GM18873 (cell line): ENCODE measurements around the gene CD244.
"Not testable (repeated sequence)": the region's sequence is repeated elsewhere in the genome, so short reads cannot be mapped to it uniquely, and the experiment has no call there.

Source experiments
- ATAC-seq: cut with Tn5 transposase; IDR thresholded peaks from one replicate; pipeline ENCODE4 v1.9.1; 2021; ENCODE audit warnings: mild to moderate bottlenecking, moderate library complexity, moderate number of reproducible peaks; ENCODE audit not compliant: unreplicated experiment, low FRiP score

CD244 gene

DNA sequence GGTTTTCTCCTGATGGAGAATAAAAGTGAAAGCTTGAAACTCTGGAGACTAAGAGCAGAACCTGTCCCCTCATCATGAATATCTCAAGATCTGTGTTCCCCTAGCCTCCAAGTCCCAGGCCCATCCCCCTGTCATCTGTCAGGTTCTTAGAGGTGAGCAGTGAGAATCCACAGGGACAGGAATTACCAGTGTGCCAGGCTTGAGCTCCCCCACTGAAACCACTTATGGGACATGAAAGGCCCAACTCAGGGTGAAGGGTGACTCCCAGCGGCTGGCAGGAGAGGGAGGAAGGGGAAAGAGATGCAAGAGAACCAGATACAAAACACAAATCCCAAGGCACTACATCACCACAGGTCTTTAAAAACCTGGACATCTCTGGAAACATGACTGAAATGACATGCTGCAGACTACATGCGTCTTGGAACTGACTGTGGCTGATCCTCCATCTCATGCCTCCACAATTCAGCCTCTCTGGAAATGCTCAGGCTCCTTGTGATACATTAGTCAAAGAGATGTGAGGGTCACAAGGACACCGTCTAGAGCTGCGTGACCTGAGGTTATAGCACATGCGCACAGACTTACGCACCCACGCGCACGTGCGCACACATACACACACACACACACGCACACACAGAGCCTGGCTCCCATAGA lies 73.5 kb downstream of the CD244 start:
- ATAC-seq = no peak

DNA sequence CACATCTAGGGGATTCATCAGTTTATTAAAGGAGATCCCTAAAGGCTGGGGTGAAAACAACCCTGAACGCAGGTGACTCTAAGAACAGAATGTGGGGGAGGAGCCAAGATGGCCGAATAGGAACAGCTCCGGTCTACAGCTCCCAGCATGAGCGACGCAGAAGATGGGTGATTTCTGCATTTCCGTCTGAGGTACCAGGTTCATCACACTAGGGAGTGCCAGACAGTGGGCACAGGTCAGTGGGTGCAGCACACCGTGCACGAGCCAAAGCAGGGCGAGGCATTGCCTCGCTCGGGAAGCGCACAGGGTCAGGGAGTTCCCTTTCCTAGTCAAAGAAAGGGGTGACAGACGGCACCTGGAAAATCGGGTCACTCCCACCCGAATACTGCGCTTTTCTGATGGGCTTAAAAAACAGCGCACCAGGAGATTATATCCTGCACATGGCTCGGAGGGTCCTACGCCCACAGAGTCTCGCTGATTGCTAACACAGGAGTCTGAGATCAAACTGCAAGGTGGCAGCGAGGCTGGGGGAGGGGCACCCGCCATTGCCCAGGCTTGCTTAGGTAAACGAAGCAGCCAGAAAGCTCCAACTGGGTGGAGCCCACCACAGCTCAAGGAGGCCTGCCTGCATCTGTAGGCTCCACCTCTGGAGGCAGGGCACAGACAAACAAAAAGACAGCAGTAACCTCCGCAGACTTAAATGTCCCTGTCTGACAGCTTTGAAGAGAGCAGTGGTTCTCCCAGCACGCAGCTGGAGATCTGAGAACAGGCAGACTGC lies 79.5 kb downstream of the CD244 start:
- ATAC-seq = not testable (repeated sequence)

DNA sequence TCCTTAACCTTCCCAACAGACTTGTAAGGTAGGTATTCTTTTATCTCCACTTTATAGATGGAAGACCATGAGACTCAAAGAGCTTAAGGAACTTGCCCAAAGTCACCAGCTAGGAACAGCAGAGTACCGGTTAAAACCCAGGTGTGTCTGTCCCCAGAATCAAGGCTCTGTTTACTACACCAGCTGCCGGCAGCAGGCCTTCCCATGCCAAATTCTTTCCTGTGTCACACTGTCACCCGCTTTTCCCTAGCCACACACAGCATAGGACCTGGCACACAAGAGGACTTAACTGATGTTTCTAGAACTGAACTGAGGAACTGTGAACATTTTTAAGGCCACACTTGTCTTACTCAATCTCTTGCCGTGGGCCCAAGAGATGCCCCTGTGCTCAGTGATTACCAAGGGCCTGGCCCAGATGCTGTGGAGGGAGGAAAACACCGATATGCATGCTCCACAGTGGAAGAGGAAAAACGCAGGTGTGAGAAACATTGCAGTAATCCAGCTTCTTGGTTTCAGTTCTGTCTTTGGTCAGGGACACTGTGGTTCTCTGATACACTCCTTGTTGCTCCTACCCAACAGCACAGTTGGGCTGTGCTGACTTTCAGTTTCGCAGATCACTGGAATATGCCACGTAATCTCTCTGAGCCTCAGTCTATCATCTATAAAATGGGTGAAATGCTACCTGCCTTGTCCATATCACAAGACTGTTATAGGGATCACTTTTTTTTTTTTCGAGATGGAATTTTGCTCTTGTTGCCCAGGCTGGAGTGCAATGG lies 80.6 kb downstream of the CD244 start:
- ATAC-seq = peak; percentile 69

DNA sequence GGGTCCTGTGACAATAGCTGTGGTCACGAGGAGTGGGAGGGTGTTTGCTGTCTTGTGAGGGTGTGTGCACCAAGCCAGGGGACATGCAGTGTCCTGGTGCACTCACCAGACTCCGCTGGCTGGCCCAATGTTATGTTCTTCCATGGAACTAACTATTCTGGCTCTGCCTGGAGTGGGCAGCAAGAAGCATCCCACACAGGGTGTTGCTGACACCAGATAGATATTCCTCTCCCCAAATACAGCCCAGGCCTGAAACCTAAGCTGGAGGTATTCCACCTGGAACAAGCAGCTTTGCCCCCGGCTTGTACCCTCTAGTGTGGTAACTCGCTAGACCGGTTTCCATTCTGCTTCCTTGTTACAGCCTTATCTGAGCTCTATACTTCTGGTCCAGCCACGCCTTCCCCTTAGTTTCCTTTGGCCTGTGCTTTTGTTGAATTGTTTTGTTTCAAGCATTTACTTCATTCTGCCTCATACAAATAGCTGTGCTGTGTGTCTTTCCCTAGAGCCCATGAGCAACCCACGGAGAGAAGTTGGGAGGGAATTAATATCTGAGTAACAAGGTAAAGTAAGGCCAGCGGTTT lies 81.4 kb downstream of the CD244 start:
- no peak for ATAC-seq

DNA sequence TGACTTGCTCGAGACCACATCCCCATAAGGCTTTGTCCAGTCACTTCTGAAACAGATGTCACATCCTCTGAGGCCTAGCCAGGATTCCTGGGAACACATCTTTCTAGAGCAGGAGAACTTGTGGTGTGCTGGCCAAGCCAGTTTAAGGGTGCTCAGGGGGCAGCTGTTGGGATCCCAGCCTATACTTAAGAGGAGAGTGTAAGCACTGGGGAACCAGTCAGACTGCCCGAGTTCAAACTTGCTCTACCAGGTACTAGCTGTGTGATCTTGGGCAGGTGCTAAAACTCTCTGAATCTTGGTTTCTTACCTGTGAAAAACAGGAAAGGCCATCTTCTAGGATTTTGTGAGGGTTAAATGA lies 82.3 kb downstream of the CD244 start:
- ATAC-seq = no peak
